Ovary (tissue), 3 donors: ENCODE measurements around the gene ISCA1.

Experiments used
- CTCF ChIP-seq, 3 donors: fragments of 450-650 bp in 2 of 3; fragments of 200-600 bp in 1 of 3; IDR thresholded peaks; one replicate each; pipeline versions ENCODE4 v1.5.1 to v1.8.0; 2016 to 2022; ENCODE audit warnings: antibody characterized with exemption in 3 of 3, mild to moderate bottlenecking in 1 of 3
- POLR2A ChIP-seq: fragments of 450-650 bp; IDR thresholded peaks from one replicate; pipeline ENCODE4 v1.6.1; 2017; ENCODE audit warnings: antibody characterized with exemption, mild to moderate bottlenecking, moderate library complexity
- donor health status: DM: no; HTN: no; CAD: no.

- TF ChIP-seq POLR2A = no peak
- TF ChIP-seq CTCF (IDR thresholded peaks at IDR 0.05) = no peak
These were observed 33.6 kb downstream of the ISCA1 start for GRCh38 chr9:86248746-86249145.
